Fibroblast of the aortic adventitia (primary cell): Measurements from ENCODE around the gene CD247. TPM values are rescaled to one million over a fixed set of nuclear protein-coding genes. Genes with fewer than 3 reads are reported as not detected.

Experiments used
- DNase-seq: peaks from one replicate; pipeline ENCODE4 v3.0.0-alpha.2; 2010; ENCODE audit warnings: low read depth
- H3K4me3 ChIP-seq: 2 replicates; pipeline ENCODE4 v1.5.1; 2011; ENCODE audit warnings: low read depth, mild to moderate bottlenecking, control low read depth, low read length, moderate library complexity
- total RNA-seq: library from RNA; depleted of rRNA; stranded (reverse); fragments of >200 nt; gene quantifications from 2 replicates; pipeline ENCODE4 v1.2.3, GENCODE V29; 2012; ENCODE audit warnings: low replicate concordance
- TF ChIP-seq, protein P1 (sequence below): IDR thresholded peaks from 2 replicates; pipeline ENCODE4 v1.5.1; 2011; ENCODE audit warnings: mild to moderate bottlenecking, low read length, control low read depth, inconsistent platforms; ENCODE audit not compliant: insufficient read depth

CD247 gene
- total RNA-seq, 1 donor, result 0.18 TPM

DNA sequence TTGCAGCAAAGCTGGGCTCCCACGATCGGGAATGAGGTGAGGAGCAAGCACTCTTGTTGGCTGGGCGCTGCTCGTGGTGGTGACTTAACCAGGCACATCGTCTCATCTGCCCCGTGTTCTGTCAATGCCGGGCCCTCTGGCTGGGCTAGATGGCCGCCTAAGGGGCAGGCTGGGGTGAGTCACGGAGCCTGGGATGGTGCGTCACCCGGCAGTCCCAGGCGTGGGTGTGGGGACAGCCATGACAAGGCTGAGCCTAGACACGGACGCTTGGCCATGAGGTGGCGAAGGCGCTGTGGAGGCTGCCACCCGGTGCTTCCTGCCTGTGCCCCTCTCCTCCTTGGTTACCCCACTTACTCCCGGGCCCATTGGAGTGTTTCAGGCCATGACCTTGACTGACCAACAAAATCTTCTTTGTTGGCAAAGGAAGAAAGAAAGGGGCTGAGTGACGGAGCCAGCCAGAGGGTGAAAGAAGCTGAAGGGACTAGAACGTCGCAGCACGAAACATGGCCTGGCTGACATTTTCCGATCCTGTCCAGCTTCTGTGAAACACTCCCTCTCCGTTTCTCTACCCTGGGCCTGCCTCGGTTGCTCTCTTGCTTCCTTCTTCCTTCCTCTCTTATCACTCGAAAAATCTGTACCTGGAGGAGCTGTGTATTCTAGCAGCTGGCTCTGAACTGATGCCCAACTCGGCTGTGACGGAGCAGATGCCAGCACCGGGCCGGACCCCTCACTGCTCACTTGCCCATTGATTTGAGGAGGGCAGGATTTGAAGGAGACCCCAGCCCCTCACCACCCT is 596 bp downstream of the CD247 start:
- DNase-seq, result no peak
- no peak overlapping the region for H3K4me3 ChIP-seq
- TF ChIP-seq, protein P1, sequence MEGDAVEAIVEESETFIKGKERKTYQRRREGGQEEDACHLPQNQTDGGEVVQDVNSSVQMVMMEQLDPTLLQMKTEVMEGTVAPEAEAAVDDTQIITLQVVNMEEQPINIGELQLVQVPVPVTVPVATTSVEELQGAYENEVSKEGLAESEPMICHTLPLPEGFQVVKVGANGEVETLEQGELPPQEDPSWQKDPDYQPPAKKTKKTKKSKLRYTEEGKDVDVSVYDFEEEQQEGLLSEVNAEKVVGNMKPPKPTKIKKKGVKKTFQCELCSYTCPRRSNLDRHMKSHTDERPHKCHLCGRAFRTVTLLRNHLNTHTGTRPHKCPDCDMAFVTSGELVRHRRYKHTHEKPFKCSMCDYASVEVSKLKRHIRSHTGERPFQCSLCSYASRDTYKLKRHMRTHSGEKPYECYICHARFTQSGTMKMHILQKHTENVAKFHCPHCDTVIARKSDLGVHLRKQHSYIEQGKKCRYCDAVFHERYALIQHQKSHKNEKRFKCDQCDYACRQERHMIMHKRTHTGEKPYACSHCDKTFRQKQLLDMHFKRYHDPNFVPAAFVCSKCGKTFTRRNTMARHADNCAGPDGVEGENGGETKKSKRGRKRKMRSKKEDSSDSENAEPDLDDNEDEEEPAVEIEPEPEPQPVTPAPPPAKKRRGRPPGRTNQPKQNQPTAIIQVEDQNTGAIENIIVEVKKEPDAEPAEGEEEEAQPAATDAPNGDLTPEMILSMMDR, result no peak

DNA sequence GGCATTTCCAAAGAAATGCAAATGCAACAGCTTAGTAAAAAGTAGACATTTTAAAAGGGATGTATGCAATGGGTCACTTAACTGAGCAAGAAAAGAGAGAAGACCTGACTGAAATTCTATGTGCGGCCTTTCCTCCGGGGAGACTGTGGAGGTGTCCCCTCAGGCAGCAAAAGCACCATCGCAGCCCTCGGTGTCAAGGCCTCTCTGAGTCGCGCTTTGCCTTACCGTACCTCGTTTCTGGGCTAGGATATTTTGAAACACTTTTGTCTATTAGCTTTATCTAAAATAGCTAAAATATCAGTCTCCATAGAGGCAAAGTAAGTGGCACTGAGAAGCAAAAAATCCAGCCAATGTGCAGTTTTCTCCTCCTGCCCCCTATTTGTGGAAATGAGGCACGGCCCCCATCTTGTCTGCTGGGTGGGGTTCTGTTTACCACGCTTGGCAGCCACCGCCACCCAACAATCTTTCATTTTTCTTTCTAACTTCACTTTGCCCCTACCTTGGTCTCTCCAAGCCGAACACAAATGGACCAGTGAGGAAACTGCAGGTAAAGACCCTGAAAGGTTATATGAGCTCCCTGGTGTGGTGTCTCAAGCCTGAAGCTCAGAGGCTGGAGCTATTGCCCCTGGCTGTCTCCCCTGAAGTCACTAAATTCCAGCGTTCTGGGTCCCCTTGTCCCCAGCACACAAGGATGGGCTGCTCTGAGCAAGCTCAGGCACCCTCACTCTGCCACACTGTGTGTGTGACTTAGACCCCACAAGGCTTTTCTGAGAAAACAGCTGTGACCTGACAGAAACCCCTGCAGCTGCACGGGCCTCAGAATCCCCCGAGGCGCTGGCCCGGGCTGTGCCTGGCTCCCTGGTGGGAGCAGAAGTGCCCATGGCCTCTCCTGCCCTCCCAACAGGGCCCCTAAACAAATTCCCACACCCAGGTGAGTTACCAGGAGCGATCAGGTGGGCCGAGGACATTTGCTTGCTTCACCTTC is 1.6 kb downstream of the CD247 start:
- no peak overlapping the region for H3K4me3 ChIP-seq
- DNase-seq, result no peak
- TF ChIP-seq, protein P1, result no peak

DNA sequence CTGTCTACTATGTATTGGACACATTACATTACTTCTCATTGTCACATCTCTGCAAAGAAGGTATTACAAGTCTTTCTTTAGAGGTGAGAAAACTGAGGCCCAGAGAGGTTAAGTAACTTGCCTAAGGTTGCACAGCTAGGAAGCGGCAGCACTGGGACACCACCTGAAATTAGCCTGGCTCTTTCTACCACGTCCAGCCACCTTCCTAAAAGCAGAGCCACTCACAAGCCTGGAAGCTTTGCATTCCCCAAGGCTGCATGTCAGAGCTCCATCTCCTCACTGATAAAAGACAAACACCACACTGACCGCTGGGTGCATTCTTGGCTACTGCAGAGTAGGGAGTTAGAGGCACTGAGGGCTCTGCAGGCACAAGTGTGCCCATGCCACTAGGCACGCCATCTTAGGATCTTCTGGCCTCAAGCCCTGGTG is 2.4 kb downstream of the CD247 start:
- TF ChIP-seq, protein P1, result no peak
- no peak overlapping the region for H3K4me3 ChIP-seq
- DNase-seq, result no peak

DNA sequence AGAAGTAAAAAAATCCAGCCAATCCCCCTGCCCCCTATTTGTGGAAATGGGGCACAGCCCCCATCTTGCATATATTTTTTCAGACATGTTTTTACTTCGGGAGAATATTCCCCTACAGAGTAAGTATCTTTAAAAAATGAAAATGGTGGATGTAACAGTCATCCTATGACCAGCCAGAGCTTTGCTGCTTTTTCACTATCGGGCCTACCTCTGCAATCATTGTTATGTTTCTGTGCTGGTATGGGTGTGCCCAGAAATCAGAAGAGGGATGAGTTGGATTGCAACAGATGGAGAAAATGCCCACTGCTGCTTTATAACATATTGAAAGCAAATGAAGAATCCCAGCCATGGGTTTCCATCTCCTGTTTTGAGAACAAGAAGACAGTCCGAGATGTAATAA is 2.9 kb downstream of the CD247 start:
- H3K4me3 ChIP-seq, result no peak overlapping the region
- no peak for DNase-seq
- TF ChIP-seq, protein P1, result no peak

DNA sequence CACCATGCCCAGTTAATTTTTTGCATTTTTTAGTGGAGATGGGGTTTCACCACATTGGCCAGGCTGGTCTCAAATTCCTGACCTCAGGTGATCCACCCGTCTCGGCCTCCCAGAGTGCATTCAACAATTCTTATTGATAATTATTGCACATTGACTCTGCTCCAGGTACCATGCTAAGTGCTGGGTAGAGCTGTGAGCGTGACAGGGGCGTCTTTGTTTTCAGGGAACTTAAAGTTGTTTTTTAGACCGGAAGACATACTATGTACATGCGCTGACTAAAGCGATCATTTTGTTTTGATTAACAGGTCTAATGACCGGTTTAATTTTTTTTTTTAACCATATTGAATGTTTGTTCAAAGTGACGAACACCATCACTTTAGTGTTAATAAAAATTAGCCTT is 4.0 kb downstream of the CD247 start:
- no peak overlapping the region for H3K4me3 ChIP-seq
- TF ChIP-seq, protein P1, result no peak
- DNase-seq, result no peak

DNA sequence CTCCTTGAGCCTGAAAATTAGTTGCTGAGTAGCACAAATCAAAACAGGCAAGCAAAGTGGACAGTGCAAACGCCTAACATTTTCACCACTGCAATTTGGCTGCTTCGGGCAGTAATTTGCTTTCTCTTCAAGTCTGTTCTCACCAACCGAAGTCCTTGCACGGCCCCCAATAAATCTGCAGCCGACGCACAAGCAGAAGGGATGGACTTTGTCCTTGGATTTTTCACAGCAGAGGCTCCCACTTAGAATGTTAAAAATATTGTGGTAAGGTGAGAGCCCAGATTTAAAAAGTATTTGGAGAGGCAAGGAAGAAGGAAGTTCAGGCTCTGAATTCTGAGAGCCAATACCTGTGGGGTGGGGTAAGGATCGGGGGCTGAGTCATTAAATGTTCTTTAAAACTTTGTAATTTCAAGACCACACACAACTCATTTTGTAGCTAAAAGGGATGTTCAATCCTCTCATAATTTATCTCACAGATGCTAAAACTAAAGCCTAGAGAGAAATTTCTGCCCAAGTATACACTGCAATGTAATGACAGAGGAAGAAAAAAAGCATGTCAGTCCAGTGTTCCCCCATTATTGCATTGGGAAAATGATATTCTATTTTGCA is 6.2 kb downstream of the CD247 start:
- TF ChIP-seq, protein P1, result no peak
- H3K4me3 ChIP-seq, result no peak overlapping the region
- no peak for DNase-seq
